GM12878 (cell line): ENCODE measurements around the gene MAMLD1. TPM values are rescaled to one million over a fixed set of nuclear protein-coding genes. Genes with fewer than 3 reads are reported as not detected.

Experiments
- ATAC-seq: fragments of 200-7000 bp; cut with Tn5 transposase; 3 replicates; pipeline ENCODE4 v1.9.1; 2020; ENCODE audit warnings: mild to moderate bottlenecking, moderate library complexity
- BruUV-seq: library from RNA; stranded (reverse); fragments of 400-500 nt; replicated peaks from 2 replicates; lab custom pipeline; 2021; lab: Mats Ljungman, UMichigan
- CTCF ChIA-PET: fragments of 300-600 bp; sonication (Branson Sonifier 250); formaldehyde crosslinking; extraction: SDS; loops from one replicate; lab custom pipeline; 2021; ENCODE audit warnings: inconsistent platforms; lab: Yijun Ruan, JAX
- POLR2A ChIA-PET: fragments of 350-600 bp; formaldehyde crosslinking; extraction: SDS; loops from one replicate; lab custom pipeline; 2021; ENCODE audit warnings: inconsistent platforms; lab: Charles Lee
- RAD21 ChIA-PET: fragments of 300-600 bp; sonication (Branson Sonifier 250); formaldehyde crosslinking; loops from one replicate; lab custom pipeline; 2023; ENCODE audit warnings: antibody characterized with exemption; ENCODE audit not compliant: unreplicated experiment; lab: Charles Lee
- SMC1A ChIA-PET: fragments of 300-600 bp; sonication (Branson Sonifier 250); formaldehyde crosslinking; loops from one replicate; lab custom pipeline; 2023; ENCODE audit not compliant: unreplicated experiment, uncharacterized antibody; lab: Charles Lee
- DNase-seq: peaks from one replicate; pipeline ENCODE4 v3.0.0-alpha.2; 2011; ENCODE audit warnings: low read depth, low spot score
- FAIRE-seq: peaks from 3 replicates; lab custom pipeline; 2011; peaks lifted over from hg19 to GRCh38; lab: Jason Lieb, UNC
- H2AFZ ChIP-seq: 2 replicates; pipeline ENCODE4 v1.6.0; 2011; ENCODE audit warnings: low read depth, low read length, control low read depth; ENCODE audit not compliant: control insufficient read depth
- H3K27ac ChIP-seq: 2 replicates; pipeline ENCODE4 v1.5.1; 2011; ENCODE audit warnings: control low read depth; ENCODE audit not compliant: control insufficient read depth, insufficient read depth
- H3K27me3 ChIP-seq, 2 experiments: replicated peaks in 1 of 2; 2 replicates each; pipeline versions ENCODE4 v1.6.0 to v1.6.1; 2011; ENCODE audit warnings: low read length in 1 of 2; ENCODE audit not compliant: control insufficient read depth in 2 of 2, insufficient read depth in 2 of 2
- H3K36me3 ChIP-seq, 2 experiments: 2 replicates each; pipeline ENCODE4 v1.5.1; 2011; ENCODE audit warnings: low read length in 1 of 2; ENCODE audit not compliant: control insufficient read depth in 2 of 2, insufficient read depth in 2 of 2
- H3K4me1 ChIP-seq: 2 replicates; pipeline ENCODE4 v1.6.1; 2011; ENCODE audit warnings: mild to moderate bottlenecking, low read length, moderate library complexity, mixed read lengths; ENCODE audit not compliant: control insufficient read depth, insufficient read depth
- H3K4me2 ChIP-seq: 2 replicates; pipeline ENCODE4 v1.6.0; 2011; ENCODE audit warnings: control low read depth; ENCODE audit not compliant: control insufficient read depth, insufficient read depth
- H3K4me3 ChIP-seq: fragments of 200-600 bp; sonication (generic); 2 replicates; pipeline ENCODE4 v1.5.1; 2016
- H3K79me2 ChIP-seq: 2 replicates; pipeline ENCODE4 v1.6.0; 2011; ENCODE audit warnings: low read length; ENCODE audit not compliant: control insufficient read depth, insufficient read depth
- H3K9ac ChIP-seq: 2 replicates; pipeline ENCODE4 v1.8.0; 2011; ENCODE audit warnings: low read length, control low read depth, mixed read lengths; ENCODE audit not compliant: control insufficient read depth, insufficient read depth
- H3K9me3 ChIP-seq: replicated peaks from 3 replicates; pipeline ENCODE4 v1.5.1; 2011; ENCODE audit warnings: mild to moderate bottlenecking, low read length; ENCODE audit not compliant: control insufficient read depth, insufficient read depth
- H4K20me1 ChIP-seq: 2 replicates; pipeline ENCODE4 v1.6.0; 2011; ENCODE audit not compliant: control insufficient read depth, insufficient read depth
- ASH2L ChIP-seq: fragments of 300-600, 200-600 bp; sonication (generic); IDR thresholded peaks from 2 replicates; pipeline ENCODE4 v1.6.1; 2017; ENCODE audit warnings: low read depth, mild to moderate bottlenecking, borderline replicate concordance
- CBFB ChIP-seq: IDR thresholded peaks from 2 replicates; pipeline ENCODE4 v1.6.1; 2016; ENCODE audit warnings: antibody characterized with exemption, low read depth
- CBX3 ChIP-seq: fragments of 200-600 bp; sonication (generic); IDR thresholded peaks from 2 replicates; pipeline ENCODE4 v1.6.1; 2016; ENCODE audit warnings: low read depth, borderline replicate concordance
- ESRRA ChIP-seq: IDR thresholded peaks from 2 replicates; pipeline ENCODE4 v1.6.1; 2012; ENCODE audit warnings: mild to moderate bottlenecking, low read length, improper control_type of control experiment
- EZH2 ChIP-seq: IDR thresholded peaks from 2 replicates; pipeline ENCODE4 v1.6.1; 2012; ENCODE audit warnings: low read depth, mild to moderate bottlenecking, control low read depth, inconsistent platforms, low read length, borderline replicate concordance; ENCODE audit not compliant: control insufficient read depth
- HDGF ChIP-seq: fragments of 450-650 bp; IDR thresholded peaks from 2 replicates; pipeline ENCODE4 v1.6.1; 2016; ENCODE audit warnings: antibody characterized with exemption
- HSF1 ChIP-seq: fragments of 150-350 bp; IDR thresholded peaks from 2 replicates; pipeline ENCODE4 v1.6.1; 2014; ENCODE audit warnings: mild to moderate bottlenecking, low read depth, low read length
- IRF5 ChIP-seq: fragments of 450-650 bp; IDR thresholded peaks from 2 replicates; pipeline ENCODE4 v1.6.1; 2017; ENCODE audit warnings: borderline replicate concordance
- KDM1A ChIP-seq: fragments of 200-600 bp; sonication (generic); IDR thresholded peaks from 2 replicates; pipeline ENCODE4 v1.6.1; 2016; ENCODE audit warnings: borderline replicate concordance
- MEF2A ChIP-seq: IDR thresholded peaks from 2 replicates; pipeline ENCODE4 v1.6.1; 2011; ENCODE audit warnings: low read depth, mild to moderate bottlenecking, low read length, moderate library complexity; ENCODE audit not compliant: insufficient read depth
- MLLT1 ChIP-seq: fragments of 450-650 bp; IDR thresholded peaks from 2 replicates; pipeline ENCODE4 v1.6.1; 2016; ENCODE audit warnings: mild to moderate bottlenecking
- RAD21 ChIP-seq: IDR thresholded peaks from 2 replicates; pipeline ENCODE4 v1.6.1; 2011; ENCODE audit warnings: mild to moderate bottlenecking, low read depth, low read length, moderate library complexity; ENCODE audit not compliant: insufficient read depth
- RB1 ChIP-seq: fragments of 450-650 bp; formaldehyde crosslinking; IDR thresholded peaks from 2 replicates; pipeline ENCODE4 v1.6.1; 2017; ENCODE audit warnings: mild to moderate bottlenecking, borderline replicate concordance
- RFX5 ChIP-seq: IDR thresholded peaks from 2 replicates; pipeline ENCODE4 v1.6.1; 2011; ENCODE audit warnings: low read depth, low read length, improper control_type of control experiment
- RUNX3 ChIP-seq: IDR thresholded peaks from 2 replicates; pipeline ENCODE4 v1.6.1; 2012; ENCODE audit warnings: low read length, inconsistent platforms
- SKIL ChIP-seq: fragments of 450-650 bp; IDR thresholded peaks from 2 replicates; pipeline ENCODE4 v1.6.1; 2017; ENCODE audit warnings: mild to moderate bottlenecking, low read depth, inconsistent platforms; ENCODE audit not compliant: poor library complexity, severe bottlenecking
- SMAD5 ChIP-seq: IDR thresholded peaks from 2 replicates; pipeline ENCODE4 v1.6.1; 2016; ENCODE audit warnings: antibody characterized with exemption, low read depth
- ZNF274 ChIP-seq: IDR thresholded peaks from one replicate; pipeline ENCODE4 v1.8.0; 2011; ENCODE audit not compliant: insufficient read length, insufficient read depth
- WGBS: methylation state at CpG from one replicate; pipeline ENCODE4 v1.1.6; 2016; ENCODE audit warnings: low lambda C conversion rate; ENCODE audit not compliant: insufficient replicate concordance, insufficient coverage; ENCODE audit errors: missing lambda C conversion rate; 5-methylcytosine and 5-hydroxymethylcytosine counted together
- in situ Hi-C: fragments of 300-500 bp; cut with MboI; formaldehyde crosslinking; loops from 9 replicates; pipeline ENCODE4 v1.14.3; 2018; ENCODE audit warnings: mixed read lengths
- intact Hi-C: fragments of 100-400 bp; cut with micrococcal nuclease; formaldehyde crosslinking; loops from one replicate; pipeline ENCODE4 v1.14.2; 2022; ENCODE audit not compliant: unreplicated experiment
- polyA plus RNA-seq, 11 experiments: library from polyadenylated mRNA; depleted of rRNA in 4 of 11; unstranded in 6 of 11; stranded (reverse) in 5 of 11; fragments of >200 nt; fragmentation: Nextera tagmentation in 4 of 11; fragmentation: Illumina TruSeq in 1 of 11; extraction: Ambion mirVana in 4 of 11; extraction: Trizol in 1 of 11; gene quantifications; 1 replicate in 1 of 11; 2 replicates in 10 of 11; pipeline versions ENCODE4 v1.2.1 to v1.2.3, GENCODE V29; 2011 to 2016; ENCODE audit warnings: inconsistent platforms in 2 of 11, missing spikeins in 2 of 11, low read depth in 1 of 11
- total RNA-seq, 4 experiments: library from RNA; depleted of rRNA in 3 of 4; stranded (reverse); fragments of >200 nt in 3 of 4; fragmentation: Illumina TruSeq in 1 of 4; extraction: Trizol in 1 of 4; gene quantifications; 2 replicates each; pipeline versions ENCODE4 v1.2.1 to v1.2.3, GENCODE V29; 2013 to 2021

MAMLD1 gene
- total and polyA plus RNA-seq, 10 of the 15 experiments (the other 5 are each of a cell fraction or from before 2014, with no cell fraction given): 0.03 to 0.05 TPM; not detected in 8

GRCh38 chrX:150507251-150507856, 144.2 kb downstream of the MAMLD1 start:
- H3K4me3 ChIP-seq: no peak overlapping the region
- ChIA-PET RAD21 (no interaction called here), CTCF (no interaction called here), POLR2A (no interaction called here), SMC1A (no interaction called here)
- no peak overlapping the region for H3K27ac ChIP-seq
- no peak for FAIRE-seq
- no peak overlapping the region for H3K4me2 ChIP-seq
- BruUV-seq: no TSS peak
- H3K4me1 ChIP-seq: no peaks in the 10 kb centered on the region
- DNase-seq: no peak
- no peaks in the 10 kb centered on the region; the same call in 1 of the 2 replicates for H4K20me1 ChIP-seq
- no peaks in the 10 kb centered on the region for H3K9me3 ChIP-seq
- H3K79me2 ChIP-seq: no peaks in the 10 kb centered on the region
- 26% methylated on average over 18 of the region's 19 CpGs for WGBS
- no peak overlapping the region for H2AFZ ChIP-seq
- H3K36me3 ChIP-seq: no peaks in the 10 kb centered on the region
- in situ Hi-C loops (no loop called here), intact Hi-C loops (no loop called here)
- peaks cover 0 to 1% of the 10 kb centered on the region in 2 experiments; a peak in 1 of 4 replicates for H3K27me3 ChIP-seq
- ATAC-seq: no peak
- no peak for TF ChIP-seq HSF1
- no peak for TF ChIP-seq MLLT1
- TF ChIP-seq CBX3: no peak
- no peak for TF ChIP-seq RUNX3
- TF ChIP-seq RFX5: no peak
- TF ChIP-seq IRF5: no peak
- no peak for TF ChIP-seq EZH2
- no peak for TF ChIP-seq HDGF
- no peak for TF ChIP-seq ESRRA
- TF ChIP-seq KDM1A: no peak
- TF ChIP-seq SKIL: no peak
- TF ChIP-seq RAD21: no peak
- no peak for TF ChIP-seq SMAD5
- no peak for TF ChIP-seq CBFB
- no peak for TF ChIP-seq ZNF274
- no peak for TF ChIP-seq MEF2A
- no peak for TF ChIP-seq RB1
- TF ChIP-seq ASH2L: no peak
- TF ChIP-seq, all 136 proteins: peak for 0
- H3K9ac ChIP-seq: no peak overlapping the region
